Effector memory CD4-positive, alpha-beta T cell (primary cell): Measurements from ENCODE around the gene ADAMTS17.

ENCODE experiments used
- DNase-seq, 3 donors: peaks; one replicate each; pipeline ENCODE4 v3.0.0-alpha.2; 2020
- H3K27ac ChIP-seq: 2 replicates; pipeline ENCODE4 v1.7.0; 2013; ENCODE audit warnings: mild to moderate bottlenecking, low read length, moderate library complexity; ENCODE audit not compliant: insufficient read depth, poor library complexity, severe bottlenecking
- H3K27me3 ChIP-seq: replicated peaks from 2 replicates; pipeline ENCODE4 v1.7.0; 2013; ENCODE audit warnings: mild to moderate bottlenecking, low read length; ENCODE audit not compliant: insufficient read depth, control insufficient read depth, poor library complexity, severe bottlenecking
- H3K36me3 ChIP-seq: 2 replicates; pipeline ENCODE4 v1.7.0; 2013; ENCODE audit warnings: mild to moderate bottlenecking, low read length, moderate library complexity; ENCODE audit not compliant: control insufficient read depth, insufficient read depth
- H3K4me1 ChIP-seq: 2 replicates; pipeline ENCODE4 v1.7.0; 2013; ENCODE audit warnings: low read length, mild to moderate bottlenecking; ENCODE audit not compliant: control insufficient read depth, insufficient read depth, poor library complexity, severe bottlenecking
- H3K4me3 ChIP-seq: 2 replicates; pipeline ENCODE4 v1.7.0; 2013; ENCODE audit warnings: low read length, low read depth, mild to moderate bottlenecking; ENCODE audit not compliant: insufficient read depth, poor library complexity, severe bottlenecking
- H3K9me3 ChIP-seq: 2 replicates; pipeline ENCODE4 v1.7.0; 2013; ENCODE audit warnings: mild to moderate bottlenecking, low read length, moderate library complexity; ENCODE audit not compliant: control insufficient read depth

The ADAMTS17 gene

GRCh38 chr15:100114100-100114499 lies 227.7 kb downstream of the ADAMTS17 start:
- Histone ChIP-seq H3K4me3 (no peak overlapping the region), H3K36me3 (no peaks in the 10 kb centered on the region), H3K9me3 (no peaks in the 10 kb centered on the region), H3K27ac (no peak overlapping the region), H3K4me1 (peaks cover 9% of the 10 kb centered on the region), H3K27me3 (no peaks in the 10 kb centered on the region)
- no peak for DNase-seq

- Histone ChIP-seq H3K4me3 (no peak overlapping the region), H3K27ac (no peak overlapping the region), H3K4me1 (peaks cover 9% of the 10 kb centered on the region), H3K9me3 (no peaks in the 10 kb centered on the region), H3K36me3 (no peaks in the 10 kb centered on the region), H3K27me3 (no peaks in the 10 kb centered on the region)
- no peak for DNase-seq
These were observed 228.3 kb downstream of the ADAMTS17 start for GRCh38 chr15:100113351-100114080.

GRCh38 chr15:100112636-100113305 lies 229.0 kb downstream of the ADAMTS17 start:
- Histone ChIP-seq H3K4me3 (no peak overlapping the region), H3K4me1 (peaks cover 9% of the 10 kb centered on the region), H3K27ac (no peak overlapping the region), H3K27me3 (no peaks in the 10 kb centered on the region), H3K9me3 (no peaks in the 10 kb centered on the region), H3K36me3 (no peaks in the 10 kb centered on the region)
- DNase-seq: no peak

- H3K4me1 ChIP-seq: peaks cover 9% of the 10 kb centered on the region
- no peak for DNase-seq
- H3K27me3 ChIP-seq: no peaks in the 10 kb centered on the region
- no peak overlapping the region for H3K4me3 ChIP-seq
- no peak overlapping the region for H3K27ac ChIP-seq
- H3K36me3 ChIP-seq: no peaks in the 10 kb centered on the region
- H3K9me3 ChIP-seq: no peaks in the 10 kb centered on the region
These were observed 229.7 kb downstream of the ADAMTS17 start for GRCh38 chr15:100112061-100112420.

- H3K27ac ChIP-seq: no peak overlapping the region
- DNase-seq: no peak
These were observed 230.4 kb downstream of the ADAMTS17 start for GRCh38 chr15:100111125-100112060.

DNA sequence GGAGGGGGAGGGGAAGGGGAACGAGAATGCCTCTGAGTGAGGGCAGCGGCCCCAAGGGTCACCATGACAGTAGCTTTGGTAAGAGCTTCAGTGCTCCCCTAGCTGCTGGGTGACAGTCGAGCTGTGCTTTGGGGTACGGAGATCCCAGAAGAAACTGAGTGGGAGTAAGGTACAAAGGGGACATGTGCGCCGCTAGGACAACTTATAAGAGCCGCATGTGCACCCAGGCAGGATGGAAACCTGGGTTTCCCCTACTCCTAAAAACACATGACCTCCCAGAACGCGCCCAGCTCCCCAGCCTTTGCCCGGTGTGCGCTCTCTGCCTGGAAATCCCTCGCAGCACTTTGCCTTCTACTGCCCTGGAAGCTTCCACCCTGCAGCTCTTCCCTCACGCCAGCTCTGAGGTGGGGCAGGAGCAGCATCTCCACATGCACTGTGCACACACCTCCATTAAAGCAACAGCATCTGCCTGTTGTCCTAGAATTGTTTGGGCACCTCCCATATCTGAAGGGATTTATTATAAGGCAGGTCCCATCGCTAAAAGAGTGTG lies 232.2 kb downstream of the ADAMTS17 start:
- no peaks in the 10 kb centered on the region for H3K36me3 ChIP-seq

More at GRCh38 chr15:100111125-100112060, 230.4 kb downstream of the ADAMTS17 start:
- H3K4me1 ChIP-seq: peaks cover 9% of the 10 kb centered on the region
- no peaks in the 10 kb centered on the region for H3K27me3 ChIP-seq
- H3K9me3 ChIP-seq: no peaks in the 10 kb centered on the region
- H3K36me3 ChIP-seq: no peaks in the 10 kb centered on the region
- no peak overlapping the region for H3K4me3 ChIP-seq

DNA sequence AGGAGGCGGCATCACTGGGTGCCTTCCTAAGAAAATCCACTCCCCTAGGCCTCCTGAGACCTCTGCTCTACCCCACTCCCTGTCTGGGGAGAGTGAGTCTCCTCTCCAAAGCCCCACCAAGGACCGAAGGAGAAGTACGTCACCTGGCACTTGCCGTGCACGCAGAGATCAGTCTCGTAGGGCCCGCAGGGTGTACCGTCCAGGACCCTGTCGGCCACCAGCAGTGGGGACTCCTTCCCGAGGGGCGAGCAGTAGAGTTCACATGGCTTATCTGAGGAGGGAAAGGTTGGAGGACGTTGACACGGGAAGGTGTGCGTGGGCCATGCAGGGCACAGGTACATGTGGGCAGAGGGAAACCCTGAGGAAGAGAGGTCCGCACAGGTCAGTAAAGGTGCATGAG lies 232.9 kb downstream of the ADAMTS17 start:
- Histone ChIP-seq H3K36me3 (no peaks in the 10 kb centered on the region), H3K27ac (no peak overlapping the region), H3K4me3 (no peak overlapping the region), H3K9me3 (no peaks in the 10 kb centered on the region), H3K4me1 (peaks cover 9% of the 10 kb centered on the region), H3K27me3 (no peaks in the 10 kb centered on the region)
- no peak for DNase-seq

More for the DNA sequence above, 232.2 kb downstream of the ADAMTS17 start:
- H3K4me3 ChIP-seq: no peak overlapping the region
- DNase-seq: no peak
- H3K27ac ChIP-seq: no peak overlapping the region
- no peaks in the 10 kb centered on the region for H3K27me3 ChIP-seq
- peaks cover 9% of the 10 kb centered on the region for H3K4me1 ChIP-seq
- H3K9me3 ChIP-seq: no peaks in the 10 kb centered on the region

- Histone ChIP-seq H3K36me3 (no peaks in the 10 kb centered on the region), H3K4me3 (no peak overlapping the region), H3K27ac (no peak overlapping the region), H3K27me3 (no peaks in the 10 kb centered on the region), H3K9me3 (no peaks in the 10 kb centered on the region), H3K4me1 (peaks cover 9% of the 10 kb centered on the region)
- no peak for DNase-seq
These were observed 233.4 kb downstream of the ADAMTS17 start for GRCh38 chr15:100108346-100108745.

DNA sequence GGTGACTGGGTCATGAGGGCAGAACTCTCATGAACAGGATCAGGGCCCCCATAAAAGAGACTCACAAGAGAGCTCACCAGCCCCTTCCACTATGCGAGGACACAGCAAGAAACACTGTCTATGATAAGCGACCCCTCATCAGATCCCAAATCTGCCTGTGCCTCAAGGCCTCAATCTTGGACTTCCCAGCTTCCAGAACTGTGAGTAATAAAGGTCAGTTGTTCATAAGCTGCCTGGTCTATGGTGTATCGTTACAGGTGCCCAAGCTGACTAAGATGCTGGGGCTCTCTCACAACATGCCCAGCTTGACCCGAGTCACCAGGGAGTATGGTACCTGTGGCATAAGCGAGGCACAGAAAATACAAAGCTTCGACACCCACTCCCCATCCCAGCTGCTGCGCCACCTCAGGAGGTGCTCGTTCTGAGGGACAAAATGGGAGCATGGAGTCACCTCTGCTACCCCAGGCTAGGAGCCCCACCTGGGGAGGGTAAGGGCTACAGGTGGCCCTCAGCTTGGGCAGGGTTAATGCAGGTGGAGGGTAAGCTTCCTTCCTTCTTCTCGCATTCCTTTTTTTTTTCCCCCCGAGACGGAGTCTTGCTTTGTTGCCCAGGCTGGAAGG lies 234.1 kb downstream of the ADAMTS17 start:
- no peaks in the 10 kb centered on the region for H3K27me3 ChIP-seq
- H3K36me3 ChIP-seq: no peaks in the 10 kb centered on the region
- no peak overlapping the region for H3K27ac ChIP-seq
- DNase-seq: no peak
- H3K4me3 ChIP-seq: no peak overlapping the region
- no peaks in the 10 kb centered on the region for H3K9me3 ChIP-seq
- H3K4me1 ChIP-seq: peaks cover 9% of the 10 kb centered on the region
